ENCODE data around the gene TIMD4. TPM values are rescaled to one million over a fixed set of nuclear protein-coding genes. Genes with fewer than 3 reads are reported as not detected.

TIMD4 gene
- total RNA-seq: 1 to 10 TPM in 1 of 4 donors, not detected in 3; 1.0 TPM

- Histone ChIP-seq H3K27me3 (no peaks in the 10 kb centered on the region), H3K9me3 (no peaks in the 10 kb centered on the region), H3K27ac (no peak within 1 kb of the TSS), H3K4me3 (no peak within 1 kb of the TSS), H3K4me1 (no peaks in the 10 kb centered on the region), H3K36me3 (no peaks in the 10 kb centered on the region)
- intact Hi-C loops (cut with DNase I; ENCODE audit: low total_unique reads): no loop called here
- DNase-seq: no peak
- TF ChIP-seq CTCF (IDR thresholded peaks at IDR 0.05) (no peak), POLR2A (IDR thresholded peaks at IDR 0.05) (no peak)
These were observed at the start of gene TIMD4 for GRCh38 chr5:156963125-156963524. TIMD4 (minus strand) TSS chr5:156963226; CDS start chr5:156963198, 28 bp downstream.

GRCh38 chr5:157006262-157006661 lies 43.2 kb upstream of the TIMD4 start:
- Histone ChIP-seq H3K4me1 (no peaks in the 10 kb centered on the region), H3K27me3 (no peaks in the 10 kb centered on the region), H3K4me3 (no peak overlapping the region), H3K27ac (no peak overlapping the region), H3K36me3 (no peaks in the 10 kb centered on the region), H3K9me3 (no peaks in the 10 kb centered on the region)
- TF ChIP-seq CTCF (IDR thresholded peaks at IDR 0.05): no peak
- intact Hi-C loops (cut with DNase I; ENCODE audit: low total_unique reads): no loop called here
- DNase-seq: no peak

- no peaks in the 10 kb centered on the region for H3K27me3 ChIP-seq
- no peak for DNase-seq
- no peak overlapping the region for H3K27ac ChIP-seq
- TF ChIP-seq POLR2A (IDR thresholded peaks at IDR 0.05): no peak
- no peak for TF ChIP-seq CTCF (IDR thresholded peaks at IDR 0.05)
- no peaks in the 10 kb centered on the region for H3K4me1 ChIP-seq
- no peaks in the 10 kb centered on the region for H3K36me3 ChIP-seq
- no peaks in the 10 kb centered on the region for H3K9me3 ChIP-seq
- intact Hi-C loops (cut with DNase I; ENCODE audit: low total_unique reads): no loop called here
- H3K4me3 ChIP-seq: no peak overlapping the region
These were observed 42.0 kb upstream of the TIMD4 start for GRCh38 chr5:157004893-157005551.

GRCh38 chr5:156991714-156992113 lies 28.7 kb upstream of the TIMD4 start:
- H3K27ac ChIP-seq: no peak overlapping the region
- no peak for DNase-seq
- H3K4me3 ChIP-seq: no peak overlapping the region
- intact Hi-C loops (cut with DNase I; ENCODE audit: low total_unique reads): no loop called here
- no peaks in the 10 kb centered on the region for H3K4me1 ChIP-seq
- H3K9me3 ChIP-seq: no peaks in the 10 kb centered on the region
- TF ChIP-seq CTCF (IDR thresholded peaks at IDR 0.05) (no peak), POLR2A (IDR thresholded peaks at IDR 0.05) (no peak)
- H3K27me3 ChIP-seq: no peaks in the 10 kb centered on the region
- no peaks in the 10 kb centered on the region for H3K36me3 ChIP-seq

- TF ChIP-seq CTCF (IDR thresholded peaks at IDR 0.05) (no peak), POLR2A (IDR thresholded peaks at IDR 0.05) (no peak)
- H3K4me1 ChIP-seq: no peaks in the 10 kb centered on the region
- no peaks in the 10 kb centered on the region for H3K9me3 ChIP-seq
- H3K36me3 ChIP-seq: no peaks in the 10 kb centered on the region
- H3K27me3 ChIP-seq: no peaks in the 10 kb centered on the region
- H3K27ac ChIP-seq: no peak overlapping the region
- intact Hi-C loops (cut with DNase I; ENCODE audit: low total_unique reads): no loop called here
- no peak overlapping the region for H3K4me3 ChIP-seq
- DNase-seq: no peak
These were observed 21.0 kb upstream of the TIMD4 start for GRCh38 chr5:156984064-156984463.
